NCI-H226 (cell line): ENCODE data around the gene CHRNA5.
A peak's percentile ranks its signal among the peaks of the same experiment; 100 is the strongest.

ENCODE experiments used
- DNase-seq: peaks from one replicate; pipeline ENCODE4 v3.0.0-alpha.2; 2015

The CHRNA5 gene

GRCh38 chr15:78620527-78621421 is 55.5 kb downstream of the CHRNA5 start, which contains the start of gene CHRNA3:
Gene CHRNA3 (minus strand): TSS chr15:78620996. CDS start chr15:78620794, 202 bp downstream.
- no peak for DNase-seq

GRCh38 chr15:78621810-78622402 is 56.6 kb downstream of the CHRNA5 start:
- DNase-seq = no peak

DNA sequence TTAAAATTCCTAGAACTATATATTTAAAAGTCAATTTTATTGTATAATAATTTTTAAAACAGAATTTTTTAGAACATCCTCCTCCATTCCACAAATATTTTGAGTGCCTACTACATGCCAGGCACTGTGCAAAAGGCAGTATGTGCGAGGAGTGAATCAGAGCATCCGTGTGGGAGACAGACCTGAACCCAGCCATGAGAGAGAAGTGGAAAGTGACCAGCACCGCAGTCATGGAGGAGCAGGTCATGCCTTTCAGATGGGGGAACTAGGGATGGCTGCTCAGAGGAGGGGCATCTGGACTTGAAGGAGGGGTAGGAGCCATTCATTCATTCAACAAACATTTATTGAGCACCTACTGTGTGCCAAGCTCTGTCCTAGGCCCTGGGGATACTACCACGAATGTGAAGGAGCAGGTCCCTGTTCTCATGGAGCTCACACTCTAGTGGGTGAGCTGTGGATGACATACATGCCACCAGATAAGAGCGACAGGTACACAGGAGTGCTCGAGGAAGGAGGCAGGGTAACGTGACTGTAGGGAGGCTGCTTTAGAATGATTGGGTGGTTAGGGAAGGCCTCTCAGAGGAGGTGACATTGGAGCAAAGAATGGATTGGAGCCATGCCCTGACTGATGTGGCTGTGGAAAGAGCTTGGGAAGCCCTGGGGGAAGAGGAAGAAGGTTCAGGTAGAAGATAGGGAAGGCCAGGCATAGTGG is 58.6 kb downstream of the CHRNA5 start:
- DNase-seq = no peak

- DNase-seq = no peak
Observed at GRCh38 chr15:78624651-78625590, 59.6 kb downstream of the CHRNA5 start.

DNA sequence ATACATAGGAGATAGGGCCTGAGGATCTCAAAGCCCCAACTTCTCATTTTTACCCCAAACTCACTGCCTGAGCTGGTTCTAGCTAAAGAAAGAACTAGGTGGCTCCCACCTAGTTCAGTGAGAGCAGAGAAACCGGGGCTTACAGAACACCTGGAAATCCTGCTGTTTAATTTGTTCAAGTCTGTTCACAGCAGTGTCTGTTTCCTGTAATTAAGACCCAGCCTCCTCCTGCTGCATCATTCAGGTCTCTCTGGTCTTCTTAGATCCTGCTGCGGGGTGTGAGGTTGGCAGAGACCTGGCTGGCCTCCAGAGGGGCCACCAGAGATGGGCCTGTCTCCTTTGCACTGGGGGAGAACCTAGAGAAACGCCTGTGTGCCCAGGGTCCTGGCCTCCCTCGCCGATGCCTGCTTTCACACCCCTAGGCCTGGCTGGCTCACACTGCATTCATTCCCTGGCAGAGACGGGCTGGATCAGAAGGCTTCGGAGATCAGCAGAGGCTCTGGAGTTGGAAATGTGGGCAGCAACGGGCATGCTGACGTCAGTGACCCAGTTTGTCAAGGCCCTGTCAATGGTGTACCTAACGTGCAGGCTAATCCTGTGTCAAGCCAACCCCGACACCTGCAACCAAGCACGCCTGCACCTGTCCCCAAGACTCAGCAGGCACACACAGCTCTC is 60.4 kb downstream of the CHRNA5 start:
- no peak for DNase-seq

DNA sequence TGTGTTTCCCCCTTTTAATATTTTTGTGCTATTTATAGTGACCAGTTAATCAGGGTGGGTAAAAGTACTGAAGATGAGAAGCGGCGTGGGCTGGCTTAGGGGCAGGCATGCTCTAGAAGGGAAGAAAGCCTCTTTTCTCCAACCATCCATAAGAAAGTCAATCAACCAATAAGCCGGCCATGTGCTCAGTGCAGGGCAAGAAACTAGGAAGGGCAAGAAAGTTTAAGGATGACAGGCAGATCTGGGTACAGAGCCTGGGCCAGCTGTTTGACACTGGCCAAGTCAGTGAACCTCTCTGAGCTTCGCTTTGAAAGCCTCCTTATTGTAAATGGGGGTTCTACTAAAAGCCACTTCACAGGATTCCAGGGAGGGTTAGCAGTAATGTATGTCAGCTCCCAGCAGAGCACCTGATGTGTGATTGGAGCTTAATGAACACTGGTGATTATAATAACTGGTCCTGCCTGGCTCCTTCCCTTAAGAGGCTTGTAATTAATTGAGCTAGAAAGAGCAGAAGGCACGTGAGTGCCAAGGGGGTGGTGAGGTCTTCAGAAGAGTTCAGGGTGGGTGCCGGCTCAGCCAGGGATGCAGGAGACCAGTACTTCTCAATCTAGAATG is 61.2 kb downstream of the CHRNA5 start:
- DNase-seq = no peak

- no peak for DNase-seq
Observed at GRCh38 chr15:78627348-78627747, 62.0 kb downstream of the CHRNA5 start.

GRCh38 chr15:78628227-78628626 is 62.9 kb downstream of the CHRNA5 start:
- no peak for DNase-seq

DNA sequence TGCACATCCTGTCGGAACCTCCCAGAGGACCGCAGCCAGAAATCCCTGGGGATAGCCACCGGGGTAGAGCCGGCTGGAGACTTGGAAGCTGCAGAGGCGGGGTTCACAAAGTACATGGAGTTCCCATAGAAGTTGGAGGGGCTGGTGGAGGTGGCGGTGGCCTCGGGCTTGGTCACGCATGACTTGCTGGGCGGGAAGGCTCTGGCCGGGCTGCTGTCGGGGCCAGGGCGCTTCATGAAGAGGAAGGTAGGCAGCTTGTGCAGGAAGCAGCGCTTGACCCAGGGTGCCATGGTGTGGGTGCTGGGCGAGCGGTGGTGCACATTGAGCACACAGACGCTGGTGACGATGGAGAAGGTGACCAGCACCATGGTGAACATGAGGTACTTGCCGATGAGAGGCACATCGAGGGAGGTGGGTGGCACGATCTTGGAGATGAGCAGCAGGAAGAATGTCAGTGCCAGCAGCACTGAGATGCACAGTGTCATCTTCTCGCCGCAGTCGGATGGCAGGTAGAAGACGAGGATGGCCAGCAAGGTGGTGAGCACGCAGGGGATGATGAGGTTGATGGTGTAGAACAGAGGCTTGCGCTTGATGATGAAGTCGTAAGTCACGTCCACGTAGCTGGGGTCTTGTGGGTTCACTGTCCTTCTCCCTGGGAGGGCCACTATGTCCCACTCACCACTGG is 63.9 kb downstream of the CHRNA5 start:
- DNase-seq = no peak

GRCh38 chr15:78629716-78630065 is 64.4 kb downstream of the CHRNA5 start:
- DNase-seq = no peak

DNA sequence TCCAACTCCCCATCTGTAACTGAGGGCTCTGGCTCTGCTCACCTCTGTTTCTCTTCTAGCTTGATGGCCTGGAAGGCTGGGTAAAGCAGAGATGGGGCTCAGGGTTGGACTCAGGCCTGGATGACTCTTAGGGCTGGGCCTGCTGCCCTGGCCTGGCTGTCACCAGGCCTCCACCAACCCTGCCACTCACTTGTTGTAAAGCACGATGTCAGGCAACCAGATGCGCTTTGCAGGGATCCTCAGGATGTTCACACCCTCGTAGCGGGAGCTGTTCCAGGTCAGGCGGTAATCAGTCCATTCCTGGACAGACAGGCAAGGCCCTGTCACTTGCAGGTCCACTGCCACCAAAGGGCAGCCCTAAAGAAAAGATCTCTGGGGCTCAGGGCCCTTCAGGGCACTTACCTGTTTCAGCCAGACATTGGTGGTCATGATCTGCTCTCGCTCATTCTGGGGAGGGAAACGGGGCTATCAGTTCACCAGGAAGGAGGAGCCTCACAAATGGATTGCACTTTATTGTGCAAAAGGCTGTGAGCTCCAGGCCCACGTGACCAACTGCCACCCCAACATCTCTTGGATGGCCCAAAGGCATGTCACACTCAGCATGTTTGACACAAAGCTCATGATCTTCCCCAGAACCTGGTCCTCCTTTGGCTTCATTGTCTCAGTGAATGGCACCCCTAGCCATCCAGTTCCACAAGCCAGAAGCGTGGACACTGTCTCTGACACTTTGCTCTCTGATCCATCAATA is 65.7 kb downstream of the CHRNA5 start:
- DNase-seq = no peak

- no peak for DNase-seq
Observed at GRCh38 chr15:78633348-78633747, 68.0 kb downstream of the CHRNA5 start.

DNA sequence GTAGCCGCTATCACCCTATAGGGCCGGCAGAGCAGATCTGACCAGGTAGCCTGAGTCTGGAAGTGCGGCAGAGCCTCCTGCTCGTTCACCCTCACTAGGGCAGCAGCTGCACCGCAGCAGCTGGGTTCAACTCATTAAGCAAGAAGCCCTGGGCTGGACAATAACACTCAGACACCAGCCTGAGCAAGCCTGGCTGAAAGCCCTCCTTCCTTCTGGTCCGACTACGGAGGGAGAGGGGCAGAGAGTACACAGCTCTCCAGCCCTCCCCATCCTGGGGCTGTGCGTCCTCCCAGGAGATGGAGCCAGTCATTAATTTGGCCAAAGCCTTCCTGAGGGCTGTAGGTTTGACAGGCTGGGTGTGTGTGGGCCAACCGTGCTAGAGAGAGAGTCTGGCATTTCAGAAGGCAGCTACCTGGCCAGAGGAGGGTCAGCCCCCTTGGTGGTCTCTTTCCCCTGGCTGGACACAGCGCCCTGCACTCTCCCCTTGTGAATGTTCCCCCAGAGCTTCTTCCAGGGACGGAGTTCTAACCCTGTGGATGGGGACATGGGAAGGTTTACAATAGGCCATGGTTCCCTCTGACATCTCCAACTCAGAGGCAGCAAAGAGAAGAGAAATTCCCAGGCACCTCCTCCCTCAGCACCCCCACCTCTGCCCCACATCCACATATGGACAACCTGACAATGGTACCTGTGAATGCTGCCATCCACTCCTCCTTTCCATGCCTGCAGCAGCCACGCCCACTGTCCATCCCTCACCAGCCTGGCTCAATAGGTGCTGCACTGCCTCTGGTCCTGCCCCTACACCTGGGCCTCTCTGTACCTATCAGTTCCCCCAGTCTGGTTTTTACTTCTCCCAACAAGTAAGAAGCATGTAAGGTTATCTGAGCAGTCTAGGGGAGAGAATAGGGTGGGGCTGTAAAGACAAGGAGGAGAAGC is 69.2 kb downstream of the CHRNA5 start:
- no peak for DNase-seq

DNA sequence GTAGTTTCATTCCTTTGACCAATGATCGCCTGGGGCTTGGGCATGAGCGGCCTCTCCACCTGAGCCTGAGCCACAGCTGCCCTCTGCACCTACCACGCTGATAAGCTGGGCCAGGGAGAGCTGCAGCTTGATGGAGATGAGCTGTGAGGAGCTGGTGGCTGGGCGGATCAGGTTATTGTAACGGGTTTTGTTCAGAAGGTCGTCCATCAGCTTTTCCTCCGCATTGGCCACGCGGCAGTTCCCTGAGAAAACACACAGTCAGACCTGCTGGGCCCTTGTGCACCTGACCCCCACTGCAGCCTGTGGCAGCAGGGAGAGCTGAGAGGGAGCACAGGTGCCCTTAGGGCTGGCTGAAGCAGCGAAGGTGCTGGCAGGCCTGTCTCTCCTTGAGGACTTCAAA is 70.0 kb downstream of the CHRNA5 start:
- DNase-seq = no peak

DNA sequence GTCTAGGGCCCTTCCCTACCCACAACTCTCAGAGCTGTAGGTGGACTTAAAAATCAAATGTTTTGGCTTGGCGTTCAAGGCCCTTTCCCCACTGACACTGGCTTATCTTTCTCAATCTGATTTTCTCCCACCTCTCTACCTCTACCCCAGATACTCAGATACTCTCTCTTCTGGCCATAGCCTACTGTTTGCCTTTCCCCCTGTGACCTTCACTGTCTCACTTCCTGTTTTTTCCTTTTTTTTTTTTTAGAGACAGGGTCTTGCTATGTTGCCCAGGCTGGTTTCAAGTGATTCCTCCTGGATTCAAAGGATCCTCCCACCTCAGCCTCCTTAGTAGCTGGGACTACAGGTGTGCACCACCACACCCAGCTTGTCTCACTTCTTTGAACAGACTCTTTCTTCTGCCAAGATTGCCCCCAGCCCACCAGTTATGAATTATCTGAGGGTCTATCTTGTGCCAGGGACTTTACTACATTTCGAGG is 71.1 kb downstream of the CHRNA5 start:
- DNase-seq = no peak

DNA sequence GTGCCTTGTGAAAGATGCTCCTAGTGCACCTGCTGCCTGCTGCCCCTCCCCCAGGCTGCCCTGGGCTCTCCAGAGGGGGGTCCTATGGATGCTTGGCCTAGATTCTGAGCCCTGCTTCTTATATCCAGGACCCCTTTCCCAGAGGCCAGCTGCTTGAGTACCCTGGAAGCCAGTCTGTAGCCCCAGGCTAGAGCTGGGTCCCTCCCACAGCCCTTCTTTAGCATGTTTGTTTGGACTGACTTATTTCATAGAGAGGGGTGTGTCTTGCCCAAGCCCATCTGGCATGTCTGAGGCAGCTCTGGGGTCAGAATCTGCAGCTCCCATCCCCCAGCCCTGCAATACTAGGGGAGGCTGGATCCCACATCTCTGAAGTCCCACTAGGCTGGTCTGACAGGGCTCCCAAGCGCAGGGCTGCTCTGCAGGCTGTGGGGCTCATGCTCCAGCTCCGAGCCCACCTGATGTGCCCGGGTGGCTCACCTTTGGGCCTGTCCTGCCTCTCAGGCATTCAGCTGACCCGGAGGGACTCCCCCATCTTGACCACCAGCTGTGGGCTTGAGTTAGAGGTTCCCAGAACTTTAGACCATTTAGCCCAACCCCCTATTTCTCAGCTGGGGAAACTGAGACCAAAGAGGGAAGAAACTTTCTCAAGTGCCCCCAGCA is 72.6 kb downstream of the CHRNA5 start:
- DNase-seq = no peak

- DNase-seq = peak; percentile 34
Observed at GRCh38 chr15:78638658-78639314, 73.5 kb downstream of the CHRNA5 start.
